Thyroid gland (tissue), 4 donors: ENCODE results near the gene UBD. TPM values are rescaled to one million over a fixed set of nuclear protein-coding genes. Genes with fewer than 3 reads are reported as not detected.

Experiments used
- DNase-seq, 2 donors: peaks; one replicate each; pipeline ENCODE4 v3.0.0-alpha.2; 2019
- H3K27ac ChIP-seq, 3 donors: fragments of 200-600 bp; sonication (generic); 1 replicate in 2 of 3; 2 replicates in 1 of 3; pipeline ENCODE4 v1.5.1; 2016 to 2019; ENCODE audit warnings: mild to moderate bottlenecking in 1 of 3, moderate library complexity in 1 of 3
- H3K27me3 ChIP-seq: fragments of 200-600 bp; sonication (generic); one replicate; pipeline ENCODE4 v1.5.1; 2019
- H3K36me3 ChIP-seq, 2 donors: fragments of 200-600 bp; sonication (generic); one replicate each; pipeline ENCODE4 v1.5.1; 2016 to 2019
- H3K4me1 ChIP-seq, 2 donors: fragments of 200-600 bp; sonication (generic); one replicate each; pipeline ENCODE4 v1.5.1; 2017 to 2019
- H3K4me3 ChIP-seq, 3 donors: fragments of 200-600 bp; sonication (generic); replicated peaks in 1 of 3; 1 replicate in 2 of 3; 2 replicates in 1 of 3; pipeline ENCODE4 v1.5.1; 2016; ENCODE audit warnings: mild to moderate bottlenecking in 1 of 3
- H3K9me3 ChIP-seq: fragments of 200-600 bp; sonication (generic); one replicate; pipeline ENCODE4 v1.5.1; 2017
- CTCF ChIP-seq, 6 experiments: fragments of 200-600 bp in 3 of 6; fragments of 450-650 bp in 3 of 6; sonication (generic) in 3 of 6; IDR thresholded peaks; one replicate each; pipeline ENCODE4 v1.5.1; 2016 to 2019; ENCODE audit warnings: antibody characterized with exemption in 6 of 6, mild to moderate bottlenecking in 2 of 6, inconsistent platforms in 1 of 6, moderate library complexity in 1 of 6
- POLR2A ChIP-seq, 2 donors: fragments of 450-650 bp; IDR thresholded peaks; one replicate each; pipeline ENCODE4 v1.6.1; 2017; ENCODE audit warnings: antibody characterized with exemption in 2 of 2, mild to moderate bottlenecking in 2 of 2, moderate library complexity in 1 of 2
- WGBS, 2 donors: methylation state at CpG; one replicate each; pipeline ENCODE4 v1.1.5; 2017; 5-methylcytosine and 5-hydroxymethylcytosine counted together
- intact Hi-C: fragments of 100-400 bp; cut with DNase I; formaldehyde crosslinking; loops from one replicate; pipeline ENCODE4 v1.15.1; 2023
- total RNA-seq, 4 donors: library from RNA; depleted of rRNA; stranded (reverse); fragments of >200 nt; gene quantifications; one replicate each; pipeline ENCODE4 v1.2.3, GENCODE V29; 2016

Gene UBD
- total RNA-seq, 4 donors from 2014 or later = 0.93 to 1.5 TPM; not detected in 2

- no peak overlapping the region for H3K4me3 ChIP-seq
- intact Hi-C loops = no loop called here
Observed at GRCh38 chr6:29557320-29557719, 2.2 kb downstream of the UBD start.

GRCh38 chr6:29554764-29555163 lies 4.8 kb downstream of the UBD start:
- TF ChIP-seq POLR2A (IDR thresholded peaks at IDR 0.05) (no peak), CTCF (IDR thresholded peaks at IDR 0.05) (no peak)
- intact Hi-C loops = no loop called here
- 87 to 90% methylated on average over 5 of the region's 5 CpGs for WGBS, 2 donors
- Histone ChIP-seq H3K36me3 (no peaks in the 10 kb centered on the region), H3K27me3 (peaks cover 13% of the 10 kb centered on the region), H3K9me3 (no peaks in the 10 kb centered on the region), H3K4me1 (peaks cover 10 to 12% of the 10 kb centered on the region in 2 donors), H3K27ac (no peak overlapping the region), H3K4me3 (no peak overlapping the region)
- no peak for DNase-seq

More at GRCh38 chr6:29557320-29557719, 2.2 kb downstream of the UBD start:
- no peaks in the 10 kb centered on the region for H3K36me3 ChIP-seq
- TF ChIP-seq CTCF (IDR thresholded peaks at IDR 0.05) (no peak), POLR2A (IDR thresholded peaks at IDR 0.05) (no peak)
- DNase-seq = no peak
- H3K27me3 ChIP-seq = peaks cover 13% of the 10 kb centered on the region
- peaks cover 10 to 12% of the 10 kb centered on the region in 2 donors for H3K4me1 ChIP-seq
- no peak overlapping the region for H3K27ac ChIP-seq
- H3K9me3 ChIP-seq = no peaks in the 10 kb centered on the region

- Histone ChIP-seq H3K4me3 (peak overlapping the region in 1 of 3 donors; percentile 16), H3K9me3 (no peaks in the 10 kb centered on the region), H3K27me3 (peaks cover 13% of the 10 kb centered on the region), H3K36me3 (no peaks in the 10 kb centered on the region), H3K4me1 (peaks cover 10 to 12% of the 10 kb centered on the region in 2 donors), H3K27ac (no peak overlapping the region)
- intact Hi-C loops = no loop called here
- WGBS, 2 donors = 3 to 4% methylated on average over 23 to 44 of the region's 83 CpGs
- TF ChIP-seq CTCF (IDR thresholded peaks at IDR 0.05) (peak in 1 of 6 experiments; percentile 3), POLR2A (IDR thresholded peaks at IDR 0.05) (no peak)
- peak; percentile 49 to 51 for DNase-seq
Observed at GRCh38 chr6:29553268-29554057, 6.1 kb downstream of the UBD start.

- peak; percentile 9 to 11 for DNase-seq
- H3K27ac ChIP-seq = no peak overlapping the region
- H3K4me1 ChIP-seq = peaks cover 10 to 12% of the 10 kb centered on the region in 2 donors
- H3K36me3 ChIP-seq = no peaks in the 10 kb centered on the region
- no peaks in the 10 kb centered on the region for H3K9me3 ChIP-seq
- no peak overlapping the region for H3K4me3 ChIP-seq
- H3K27me3 ChIP-seq = peaks cover 13% of the 10 kb centered on the region
- TF ChIP-seq POLR2A (IDR thresholded peaks at IDR 0.05) = no peak
- no peak for TF ChIP-seq CTCF (IDR thresholded peaks at IDR 0.05)
- intact Hi-C loops = no loop called here
- WGBS, 2 donors = 19 to 30% methylated on average over 5 of the region's 5 CpGs
Observed at GRCh38 chr6:29552512-29553051, 7.0 kb downstream of the UBD start.

GRCh38 chr6:29547573-29547972 lies 12.0 kb downstream of the UBD start:
- DNase-seq = no peak
- no peaks in the 10 kb centered on the region for H3K36me3 ChIP-seq
- H3K27me3 ChIP-seq = no peaks in the 10 kb centered on the region
- H3K27ac ChIP-seq = no peak overlapping the region
- intact Hi-C loops = no loop called here
- no peaks in the 10 kb centered on the region for H3K9me3 ChIP-seq
- TF ChIP-seq CTCF (IDR thresholded peaks at IDR 0.05) (no peak), POLR2A (IDR thresholded peaks at IDR 0.05) (no peak)
- WGBS, 2 donors = 56 to 58% methylated on average over 3 of the region's 3 CpGs
- no peaks in the 10 kb centered on the region for H3K4me1 ChIP-seq
- no peak overlapping the region for H3K4me3 ChIP-seq
